ENCODE data around the gene EVA1B. TPM values are rescaled to one million over a fixed set of nuclear protein-coding genes. Genes with fewer than 3 reads are reported as not detected.

The EVA1B gene
- total and polyA plus RNA-seq, 2 of the 13 experiments (the other 11 are each of a cell fraction or from before 2014, with no cell fraction given), result 3.9 to 6.6 TPM

- peak; percentile 42 for TF ChIP-seq ZNF687 (CRISPR knock-in tag; IDR thresholded peaks at IDR 0.05)
- TF ChIP-seq ZNF614 (CRISPR knock-in tag; IDR thresholded peaks at IDR 0.05; ENCODE audit: borderline replicate concordance), result peak; percentile 47; the same call in 1 of the 2 replicates
- peak; percentile 72 for TF ChIP-seq THAP11 (CRISPR knock-in tag; IDR thresholded peaks at IDR 0.05)
- no peak for TF ChIP-seq SRY (CRISPR knock-in tag; IDR thresholded peaks at IDR 0.05)
- no peak for TF ChIP-seq PCBP1 (IDR thresholded peaks at IDR 0.05; ENCODE audit: borderline replicate concordance, low read depth, low read length)
- TF ChIP-seq ZFP36 (IDR thresholded peaks at IDR 0.05; ENCODE audit: borderline replicate concordance, low read depth, low read length, partially characterized antibody), result no peak
- 0 out of 4 replicates have a peak, but pooled peaks of 1 of the 2 experiments have one; percentile 52 for TF ChIP-seq KLF16 (CRISPR knock-in tag; IDR thresholded peaks at IDR 0.05)
- 0 out of 2 replicates have a peak, but pooled peaks have one; percentile 16 for TF ChIP-seq ZNF501 (CRISPR knock-in tag; IDR thresholded peaks at IDR 0.05)
- TF ChIP-seq ELF3 (CRISPR knock-in tag; IDR thresholded peaks at IDR 0.05), result 0 out of 2 replicates have a peak, but pooled peaks have one; percentile 21
- no peak for TF ChIP-seq MTF1 (CRISPR knock-in tag; IDR thresholded peaks at IDR 0.05)
- peak; percentile 47; the same call in 1 of the 2 replicates for TF ChIP-seq HMGXB3 (CRISPR knock-in tag; IDR thresholded peaks at IDR 0.05; ENCODE audit: borderline replicate concordance)
- TF ChIP-seq KDM2A (CRISPR knock-in tag; IDR thresholded peaks at IDR 0.05; ENCODE audit: borderline replicate concordance, low read depth), result peak; percentile 28; the same call in 1 of the 2 replicates
- 0 out of 2 replicates have a peak, but pooled peaks have one; percentile 16 for TF ChIP-seq HNF1B (CRISPR knock-in tag; IDR thresholded peaks at IDR 0.05)
- no peak for TF ChIP-seq MATR3 (CRISPR knock-in tag; IDR thresholded peaks at IDR 0.05)
- TF ChIP-seq SP5 (CRISPR knock-in tag; IDR thresholded peaks at IDR 0.05; ENCODE audit: borderline replicate concordance, low read depth), result peak; percentile 46; the same call in 1 of the 2 replicates
- TF ChIP-seq SP1 (IDR thresholded peaks at IDR 0.05), result no peak
- peak; percentile 78 for TF ChIP-seq SP1 (CRISPR knock-in tag; IDR thresholded peaks at IDR 0.05)
- no peak for TF ChIP-seq ZNF234 (CRISPR knock-in tag; conservative IDR thresholded peaks at IDR 0.05)
- TF ChIP-seq, protein P1, sequence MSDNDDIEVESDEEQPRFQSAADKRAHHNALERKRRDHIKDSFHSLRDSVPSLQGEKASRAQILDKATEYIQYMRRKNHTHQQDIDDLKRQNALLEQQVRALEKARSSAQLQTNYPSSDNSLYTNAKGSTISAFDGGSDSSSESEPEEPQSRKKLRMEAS (IDR thresholded peaks at IDR 0.05), result peak; percentile 21; the same call in 1 of the 2 replicates
Observed at GRCh38 chr1:36369061-36369861, 45.8 kb upstream of the EVA1B start (continued).
